ENCODE data around the gene DLGAP4. TPM values are rescaled to one million over a fixed set of nuclear protein-coding genes. Genes with fewer than 3 reads are reported as not detected.
A peak's percentile ranks its signal among the peaks of the same experiment; 100 is the strongest.

The DLGAP4 gene
- total RNA-seq, 2 experiments from 2014 or later, result 19.9 to 23.6 TPM

DNA sequence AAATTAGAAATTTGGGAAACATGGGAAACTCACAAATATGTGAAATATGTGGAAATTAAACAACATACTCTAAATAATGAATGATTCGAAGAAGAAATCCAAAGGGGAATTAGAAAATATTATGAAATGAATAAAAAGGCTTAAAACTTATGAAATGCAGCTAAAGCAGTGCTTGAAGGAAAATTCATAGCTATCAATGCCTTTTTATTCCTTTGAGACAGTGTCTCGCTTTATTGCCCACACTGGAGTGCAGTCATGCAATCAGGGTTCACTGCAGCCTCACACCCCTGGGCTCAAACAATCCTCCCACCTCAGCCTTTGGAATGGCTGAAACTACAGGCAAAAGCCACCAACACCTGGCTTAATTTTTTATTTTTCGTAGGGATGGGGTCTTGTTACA, 259.4 kb downstream of the DLGAP4 start:
- H3K9me3 Mint-ChIP-seq (ENCODE audit: insufficient read depth), result no peaks in the 10 kb centered on the region
- ATAC-seq (no peak), DNase-seq (no peak)
- POLR2A ChIA-PET, result interaction anchor here (0.6 kb wide), 1 partner anchor 353 kb away, joined by 4 read pairs; no protein-coding TSS in a partner anchor
- no peak overlapping the region for H3K4me3 Mint-ChIP-seq
- H3K27me3 Mint-ChIP-seq (ENCODE audit: low read depth), result no peaks in the 10 kb centered on the region
- CTCF ChIA-PET, result no interaction called here
- peaks cover 4% of the 10 kb centered on the region for H3K4me1 Mint-ChIP-seq (ENCODE audit: low read depth)
- H3K27ac Mint-ChIP-seq, result no peak overlapping the region
- H3K36me3 Mint-ChIP-seq (ENCODE audit: low read depth), result peaks cover 14% of the 10 kb centered on the region

DNA sequence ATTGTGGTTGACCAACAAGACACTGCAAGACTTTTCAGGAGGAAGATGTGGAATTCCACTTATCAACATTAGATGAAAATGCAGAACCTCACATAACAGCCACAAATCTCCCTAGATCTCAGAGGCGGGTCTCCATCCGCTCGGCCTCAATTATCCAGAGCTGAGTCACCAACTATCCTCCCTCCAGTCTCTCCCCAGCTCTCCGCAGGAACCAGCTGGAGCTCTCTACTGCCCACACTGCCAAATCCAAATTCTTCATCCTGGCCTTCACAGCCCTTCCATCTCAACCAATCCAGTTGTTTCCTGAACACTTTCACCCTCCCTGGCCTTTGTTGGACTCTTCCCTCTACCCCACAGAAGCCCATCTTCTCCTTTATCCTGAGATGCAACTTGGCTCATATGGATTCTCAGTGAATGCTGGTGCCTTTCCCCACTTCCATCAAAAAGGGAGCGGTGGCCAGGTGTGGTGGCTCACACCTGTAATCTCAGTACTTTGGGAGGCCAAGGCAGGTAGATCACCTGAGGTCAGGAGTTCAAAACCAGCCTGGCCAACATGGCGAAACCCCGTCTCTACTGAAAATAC, 263.8 kb downstream of the DLGAP4 start:
- CTCF ChIA-PET, result interaction anchor here (0.7 to 2.0 kb wide), 5 partner anchors 12 to 74 kb away, joined by 3 to 6 read pairs (median 4); partner anchors contain the start of gene RAB5IF
- POLR2A ChIA-PET, result interaction anchor here (1.6 kb wide), 1 partner anchor 35 kb away, joined by 5 read pairs; the partner anchor contains the start of gene RAB5IF
- peaks cover 8% of the 10 kb centered on the region for H3K36me3 Mint-ChIP-seq (ENCODE audit: low read depth)
- ATAC-seq, result no peak
- no peak for DNase-seq
- no peak overlapping the region for H3K4me3 Mint-ChIP-seq
- no peaks in the 10 kb centered on the region for H3K27me3 Mint-ChIP-seq (ENCODE audit: low read depth)
- no peak overlapping the region for H3K27ac Mint-ChIP-seq
- peaks cover 23% of the 10 kb centered on the region for H3K4me1 Mint-ChIP-seq (ENCODE audit: low read depth)
- no peaks in the 10 kb centered on the region for H3K9me3 Mint-ChIP-seq (ENCODE audit: insufficient read depth)

DNA sequence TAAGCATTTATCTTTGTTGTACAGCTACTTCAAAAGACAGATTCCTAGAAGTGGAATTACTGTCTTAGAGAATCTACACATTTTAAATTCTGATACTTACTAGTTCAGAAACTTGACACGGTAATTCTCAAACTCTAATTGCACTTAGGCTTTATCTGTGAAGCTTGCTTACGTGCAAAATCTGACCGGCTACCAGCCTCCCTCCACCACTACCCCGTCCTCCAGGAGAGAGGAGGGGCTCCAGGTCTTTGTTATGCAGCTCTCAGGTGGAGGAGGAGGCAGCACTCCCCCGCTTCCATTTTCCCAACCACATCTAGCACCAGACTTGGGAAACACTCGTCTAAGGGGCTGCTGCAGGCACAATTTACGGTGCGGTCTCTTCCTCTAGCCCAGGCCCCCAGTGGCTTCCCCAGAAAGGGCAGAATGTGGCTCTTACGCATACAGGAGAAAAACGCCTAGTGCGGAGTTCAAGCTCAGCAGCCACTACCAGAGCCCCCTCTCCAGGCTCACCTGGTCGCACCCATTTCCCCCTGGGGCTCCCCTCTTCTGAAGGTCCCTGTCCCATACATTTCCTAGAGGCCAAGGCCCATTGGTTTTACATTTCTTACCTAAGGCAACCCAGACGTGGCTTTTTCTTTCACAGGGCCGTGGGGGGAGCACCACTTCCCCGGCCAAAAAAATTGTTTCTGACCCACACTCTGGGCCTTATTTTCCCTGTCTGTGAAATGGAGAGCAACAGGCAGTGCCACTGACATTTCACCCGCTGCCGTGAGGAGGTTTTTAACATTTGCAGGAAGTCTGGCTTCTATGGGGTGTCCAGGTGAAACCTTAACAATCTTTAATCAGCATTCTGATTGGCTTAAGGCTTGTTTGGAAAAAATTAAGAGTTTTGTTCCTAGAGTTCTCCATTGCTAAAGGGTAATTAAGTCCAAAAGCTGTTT, 265.7 kb downstream of the DLGAP4 start:
- Mint-ChIP-seq H3K4me3 (peak overlapping the region; percentile 87), H3K27me3 (ENCODE audit: low read depth) (no peaks in the 10 kb centered on the region), H3K27ac (peak overlapping the region; percentile 98), H3K9me3 (ENCODE audit: insufficient read depth) (no peaks in the 10 kb centered on the region), H3K4me1 (ENCODE audit: low read depth) (peaks cover 40% of the 10 kb centered on the region), H3K36me3 (ENCODE audit: low read depth) (peaks cover 21% of the 10 kb centered on the region)
- ChIA-PET CTCF (interaction anchor here (0.5 to 3.0 kb wide), 10 partner anchors 15 to 335 kb away, joined by 3 to 17 read pairs (median 5); partner anchors contain the start of genes DSN1 and RAB5IF), POLR2A (interaction anchor here (0.5 to 6.6 kb wide), 9 partner anchors 14 to 618 kb away, joined by 3 to 70 read pairs (median 5); partner anchors contain the start of genes DSN1, RAB5IF, SCAND1 and SLA2)
- DNase-seq (no peak), ATAC-seq (no peak)

DNA sequence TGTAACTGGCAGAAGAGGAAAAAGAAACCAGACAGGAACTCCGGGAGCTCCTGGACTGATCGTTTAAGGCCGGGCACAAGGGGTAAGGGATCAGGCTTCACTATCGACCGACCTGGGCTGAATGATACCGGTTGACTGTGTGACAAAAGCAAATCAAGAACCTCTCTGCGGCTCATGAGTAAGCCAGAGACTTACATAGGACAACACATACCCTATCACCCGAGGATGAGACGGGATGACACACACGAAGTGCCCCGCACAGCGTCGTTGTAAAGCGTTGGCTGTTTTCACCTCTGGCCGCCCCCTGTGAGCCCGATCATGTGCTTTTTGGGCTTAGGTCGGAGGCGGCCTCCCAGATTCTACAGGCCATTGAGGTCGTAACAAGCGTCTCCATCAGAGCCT, 266.6 kb downstream of the DLGAP4 start:
- ATAC-seq (peak; percentile 58), DNase-seq (peak; percentile 77)
- Mint-ChIP-seq H3K4me1 (ENCODE audit: low read depth) (peaks cover 40% of the 10 kb centered on the region), H3K27ac (peak overlapping the region; percentile 98), H3K4me3 (peak overlapping the region; percentile 87), H3K27me3 (ENCODE audit: low read depth) (no peaks in the 10 kb centered on the region), H3K36me3 (ENCODE audit: low read depth) (peaks cover 21% of the 10 kb centered on the region), H3K9me3 (ENCODE audit: insufficient read depth) (no peaks in the 10 kb centered on the region)
- ChIA-PET CTCF (interaction anchor here (0.8 to 6.2 kb wide), 7 partner anchors 15 to 236 kb away, joined by 3 to 44 read pairs (median 8); partner anchors contain the start of gene RAB5IF), POLR2A (interaction anchor here (0.5 to 6.6 kb wide), 10 partner anchors 11 to 618 kb away, joined by 3 to 70 read pairs (median 4); partner anchors contain the start of genes DSN1, RAB5IF, SCAND1 and SLA2)

DNA sequence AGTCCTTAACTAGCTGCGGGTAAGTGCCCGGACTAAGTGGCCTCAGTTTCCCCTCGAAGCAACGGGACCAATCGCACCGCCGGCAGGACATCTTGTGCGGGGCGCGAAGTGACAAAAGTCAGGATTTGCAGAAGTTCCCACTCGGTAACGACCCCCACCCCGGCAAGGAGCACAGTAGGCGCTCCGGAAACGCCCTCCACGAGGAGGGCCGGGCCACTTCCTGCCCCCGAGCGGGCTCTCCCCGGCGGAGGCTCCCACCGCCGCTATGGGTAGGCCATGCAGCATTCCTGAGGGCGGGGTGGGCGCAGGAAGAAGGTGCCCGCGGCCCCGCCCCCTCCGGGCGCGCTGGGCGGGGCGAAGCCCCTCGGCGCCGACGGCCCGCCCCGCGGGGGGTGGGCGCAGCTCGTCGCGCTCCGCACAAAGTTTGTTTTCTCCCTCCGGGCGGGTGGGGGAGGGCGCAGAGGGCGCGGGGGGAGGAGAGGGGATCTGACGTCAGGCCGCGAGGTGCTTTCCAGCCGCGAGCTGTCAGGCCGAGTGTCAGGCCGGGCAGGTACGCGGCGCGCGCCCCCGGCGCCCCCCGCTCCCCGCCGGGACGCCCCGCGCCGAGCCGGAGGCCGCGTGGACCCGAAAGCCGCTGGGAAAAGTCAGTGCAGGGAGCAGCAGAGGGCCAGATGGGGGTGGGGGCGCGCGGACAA, 267.1 kb downstream of the DLGAP4 start, which contains the start of gene TGIF2:
TGIF2 (plus strand) TSS at position 495 of the 695 bp plus-strand sequence. CDS start 5,178 bp downstream, outside the sequence.
- Mint-ChIP-seq H3K4me3 (peak within 1 kb of the TSS; percentile 87), H3K36me3 (ENCODE audit: low read depth) (peaks cover 21% of the 10 kb centered on the region), H3K27ac (peak within 1 kb of the TSS; percentile 98), H3K27me3 (ENCODE audit: low read depth) (no peaks in the 10 kb centered on the region), H3K9me3 (ENCODE audit: insufficient read depth) (no peaks in the 10 kb centered on the region), H3K4me1 (ENCODE audit: low read depth) (peaks cover 40% of the 10 kb centered on the region)
- peak; percentile 93 for DNase-seq
- ChIA-PET POLR2A (interaction anchor here (0.6 to 6.6 kb wide), 14 partner anchors 10 to 334 kb away, joined by 3 to 70 read pairs (median 4); partner anchors contain the start of genes RAB5IF and SLA2), CTCF (interaction anchor here (0.7 to 6.2 kb wide), 9 partner anchors 10 to 236 kb away, joined by 3 to 44 read pairs (median 4); partner anchors contain the start of gene RAB5IF)
- peak; percentile 76 for ATAC-seq

DNA sequence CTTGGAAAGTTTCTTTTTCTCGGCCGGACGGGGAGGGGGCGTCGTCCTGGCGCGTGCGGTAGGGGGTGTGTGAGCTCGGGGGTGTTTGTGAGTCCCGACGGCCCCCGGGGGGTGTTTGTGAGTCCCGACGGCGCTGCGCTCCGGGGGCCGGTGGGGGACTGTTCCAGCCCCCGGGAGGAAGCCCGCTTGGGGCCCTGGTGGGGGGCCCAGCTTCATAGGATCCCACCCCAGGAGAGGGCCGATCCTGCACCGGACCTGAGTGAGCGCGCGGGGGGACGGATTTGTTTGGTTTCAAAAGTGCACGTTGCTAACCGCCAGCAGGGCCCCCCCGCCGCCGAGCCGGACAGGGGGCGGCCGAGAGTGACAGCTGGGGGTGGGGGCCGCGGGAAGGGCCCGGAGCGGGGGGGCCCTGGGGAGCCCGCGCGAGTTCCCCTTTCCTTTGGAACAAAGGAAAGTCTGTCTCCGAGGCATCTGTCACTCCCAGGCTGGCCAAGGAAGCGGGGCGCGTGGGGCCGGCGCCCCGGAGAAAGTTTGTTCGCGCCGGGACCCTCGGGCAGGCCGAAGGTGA, 267.7 kb downstream of the DLGAP4 start:
- Mint-ChIP-seq H3K36me3 (ENCODE audit: low read depth) (peaks cover 26% of the 10 kb centered on the region), H3K9me3 (ENCODE audit: insufficient read depth) (no peaks in the 10 kb centered on the region), H3K27ac (peak overlapping the region; percentile 81), H3K4me3 (peak overlapping the region; percentile 86), H3K4me1 (ENCODE audit: low read depth) (peaks cover 40% of the 10 kb centered on the region), H3K27me3 (ENCODE audit: low read depth) (no peaks in the 10 kb centered on the region)
- peak; percentile 2 for ATAC-seq
- ChIA-PET CTCF (interaction anchor here (0.8 to 6.2 kb wide), 7 partner anchors 9 to 31 kb away, joined by 3 to 44 read pairs (median 5); partner anchors contain the start of gene RAB5IF), POLR2A (interaction anchor here (0.8 to 6.6 kb wide), 10 partner anchors 10 to 182 kb away, joined by 3 to 70 read pairs (median 6); partner anchors contain the start of genes RAB5IF and SLA2)
- DNase-seq, result peak; percentile 38

DNA sequence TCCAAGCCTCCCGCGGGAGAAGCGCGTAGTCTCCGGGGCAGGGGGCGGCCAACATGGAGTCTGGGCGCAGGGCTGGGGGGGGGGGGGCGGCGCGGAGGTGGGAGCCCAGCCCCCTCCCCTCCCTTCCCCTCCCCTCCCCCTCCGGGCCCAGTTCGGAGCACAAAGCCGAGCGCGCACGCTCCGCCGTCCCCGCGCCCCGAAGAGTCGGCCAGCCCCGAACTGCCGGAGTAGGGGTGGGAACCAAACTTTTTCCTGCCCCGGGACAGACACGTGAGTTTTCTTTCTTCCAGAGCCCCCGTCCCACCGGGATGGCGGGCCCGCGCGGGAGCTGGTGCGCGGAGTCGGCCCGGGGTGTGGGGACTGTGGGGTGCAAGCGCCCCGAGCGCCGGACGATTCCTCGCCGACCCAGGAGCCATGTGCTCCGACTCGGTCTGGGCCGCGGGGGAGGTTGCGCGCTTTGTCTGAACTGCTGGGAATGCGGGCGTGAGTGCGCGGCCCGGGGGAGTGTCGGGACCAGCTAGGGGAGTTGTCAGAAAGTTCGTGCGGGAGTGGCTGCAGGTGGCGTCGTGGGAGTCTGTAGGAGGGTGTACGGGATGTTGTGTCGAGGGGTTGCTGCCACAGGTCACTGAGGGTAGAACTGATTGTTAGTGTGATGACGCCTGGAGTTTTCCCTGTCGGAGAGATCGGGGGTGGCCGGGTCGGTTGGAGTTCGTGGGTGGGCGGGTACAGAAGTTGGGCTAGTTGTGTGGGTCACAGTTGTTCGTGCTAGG, 268.4 kb downstream of the DLGAP4 start:
- H3K9me3 Mint-ChIP-seq (ENCODE audit: insufficient read depth), result no peaks in the 10 kb centered on the region
- H3K27me3 Mint-ChIP-seq (ENCODE audit: low read depth), result no peaks in the 10 kb centered on the region
- H3K4me3 Mint-ChIP-seq, result peak overlapping the region; percentile 86
- H3K36me3 Mint-ChIP-seq (ENCODE audit: low read depth), result peaks cover 30% of the 10 kb centered on the region
- H3K4me1 Mint-ChIP-seq (ENCODE audit: low read depth), result peaks cover 40% of the 10 kb centered on the region
- peak; percentile 59 for DNase-seq
- CTCF ChIA-PET, result interaction anchor here (0.8 to 6.2 kb wide), 6 partner anchors 8 to 30 kb away, joined by 3 to 44 read pairs (median 4); partner anchors contain the start of gene RAB5IF
- H3K27ac Mint-ChIP-seq, result peak overlapping the region; percentile 92
- POLR2A ChIA-PET, result interaction anchor here (0.8 to 6.6 kb wide), 12 partner anchors 9 to 802 kb away, joined by 3 to 70 read pairs (median 4); partner anchors contain the start of genes PHF20, RAB5IF and SLA2
- peak; percentile 20 for ATAC-seq

DNA sequence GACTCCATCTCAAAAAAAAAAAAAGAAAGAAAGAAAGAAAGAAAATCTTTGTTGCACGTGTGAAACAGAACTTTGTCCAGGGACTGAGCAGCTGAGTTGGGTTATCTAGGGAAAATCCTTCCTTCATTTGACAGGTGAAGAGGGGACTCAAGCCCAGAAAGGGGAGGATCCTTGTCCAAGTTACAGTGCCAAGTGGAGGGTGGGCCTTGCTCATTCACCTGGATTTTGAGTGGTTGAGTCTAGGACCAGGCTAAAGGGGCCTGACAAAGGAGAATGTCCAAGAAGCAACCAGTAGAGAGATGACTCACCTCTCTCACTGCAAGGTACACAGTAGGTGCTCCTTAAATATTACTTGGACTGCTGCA, 269.9 kb downstream of the DLGAP4 start:
- peak overlapping the region; percentile 86 for H3K4me3 Mint-ChIP-seq
- peaks cover 47% of the 10 kb centered on the region for H3K4me1 Mint-ChIP-seq (ENCODE audit: low read depth)
- H3K27ac Mint-ChIP-seq, result peak overlapping the region; percentile 92
- ATAC-seq (no peak), DNase-seq (no peak)
- peaks cover 39% of the 10 kb centered on the region for H3K36me3 Mint-ChIP-seq (ENCODE audit: low read depth)
- H3K9me3 Mint-ChIP-seq (ENCODE audit: insufficient read depth), result no peaks in the 10 kb centered on the region
- ChIA-PET CTCF (interaction anchor here (0.6 to 6.2 kb wide), 5 partner anchors 16 to 29 kb away, joined by 3 to 44 read pairs (median 3); partner anchors contain the start of gene RAB5IF), POLR2A (interaction anchor here (1.2 to 6.6 kb wide), 4 partner anchors 13 to 804 kb away, joined by 4 to 70 read pairs (median 52); partner anchors contain the start of genes PHF20 and RAB5IF)
- H3K27me3 Mint-ChIP-seq (ENCODE audit: low read depth), result no peaks in the 10 kb centered on the region

Measured in activated CD8-positive, alpha-beta T cell treated with anti-CD3 and anti-CD28 coated beads, Interleukin-2, amount 10 ng/mL, durations not matched to agents 7 days and 5 days (primary cell).